ENCODE results near the gene TRAT1. TPM values are rescaled to one million over a fixed set of nuclear protein-coding genes. Genes with fewer than 3 reads are reported as not detected.

TRAT1 gene
- total and polyA plus RNA-seq, 7 experiments from 2014 or later, result 85.5 to 326 (median 146) TPM

Other genes with a start within 250 kb of the TRAT1 start
- 10 to 100 TPM in 1 of 5 experiments, 1 to 10 TPM in 4; 3.4 to 44.2 (median 4.1) TPM for gene CIP2A, start 233.3 kb upstream of the TRAT1 start, total RNA-seq
- 1 to 10 TPM; 1.7 to 3.0 TPM for gene CIP2A, start 233.3 kb upstream of the TRAT1 start, polyA plus RNA-seq
- gene DZIP3, start 233.1 kb upstream of the TRAT1 start, total RNA-seq, result 10 to 100 TPM in 4 of 5 experiments, 1 to 10 TPM in 1; 9.6 to 17.3 (median 14.6) TPM
- gene DZIP3, start 233.1 kb upstream of the TRAT1 start, polyA plus RNA-seq, result 10 to 100 TPM in 1 of 2 donors, 1 to 10 TPM in 1; 4.5 to 14.5 TPM
- gene RETNLB, start 65.4 kb upstream of the TRAT1 start, total RNA-seq, result not detected
- not detected for gene RETNLB, start 65.4 kb upstream of the TRAT1 start, polyA plus RNA-seq
- gene GUCA1C, start 131.1 kb downstream of the TRAT1 start, total RNA-seq, result not detected
- gene GUCA1C, start 131.1 kb downstream of the TRAT1 start, polyA plus RNA-seq, result not detected

Data from naive thymus-derived CD4-positive, alpha-beta T cell (primary cell).